SK-N-SH treated with all-trans-retinoic acid at 6 μM for 48 hours (cell line): ENCODE measurements around the gene SPRR5.

ENCODE experiments used
- ESRRG ChIP-seq: fragments of 250-450 bp; sonication (Bioruptor Pico); IDR thresholded peaks from 2 replicates; pipeline ENCODE4 v1.6.1; 2021; ENCODE audit warnings: mild to moderate bottlenecking
- ZFP30 ChIP-seq: fragments of 450-650 bp; formaldehyde crosslinking; IDR thresholded peaks from 2 replicates; pipeline ENCODE4 v1.5.0; 2022; ENCODE audit warnings: mild to moderate bottlenecking, moderate library complexity

DNA sequence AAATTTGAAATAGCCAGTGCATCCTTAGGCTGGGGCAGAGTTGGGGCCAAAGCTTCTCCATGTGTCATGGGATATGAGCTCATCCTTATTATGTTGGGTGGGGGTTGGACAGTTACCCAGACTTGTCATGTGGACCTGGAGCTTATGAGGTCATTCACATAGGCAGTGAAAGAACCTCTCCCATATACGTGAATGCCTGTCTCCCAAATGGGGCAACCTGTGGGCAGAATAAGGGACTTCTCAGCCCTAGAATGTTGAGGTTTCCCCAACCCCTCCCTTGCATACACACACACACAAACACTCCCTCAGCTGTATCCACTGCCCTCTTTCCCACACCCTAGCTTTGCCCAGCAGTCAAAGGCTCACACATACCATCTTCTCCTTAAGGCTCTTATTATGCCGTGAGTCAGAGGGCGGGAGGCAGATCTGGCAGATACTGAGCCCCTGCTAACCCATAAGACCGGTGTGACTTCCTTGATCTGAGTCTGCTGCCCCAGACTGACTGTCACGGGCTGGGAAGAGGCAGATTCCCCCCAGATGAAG lies 40.9 kb upstream of the SPRR5 start:
- TF ChIP-seq ESRRG (CRISPR knock-in tag), result no peak
- TF ChIP-seq ZFP30, result no peak
